ENCODE data around the gene GP2. TPM values are rescaled to one million over a fixed set of nuclear protein-coding genes. Genes with fewer than 3 reads are reported as not detected.

Gene GP2
- polyA plus RNA-seq, 1 of the 3 experiments (the other 2 are of a cell fraction), result not detected

GRCh38 chr16:20260215-20261009 is 66.9 kb downstream of the GP2 start:
- 36% methylated on average over 9 of the region's 11 CpGs for WGBS (ENCODE audit: low lambda C conversion rate)
- H3K36me3 ChIP-seq (replicated peaks in 1 of 2; ENCODE audit: control insufficient read depth in 1 of 2, insufficient read depth in 2 of 2, low read length in 1 of 2), result no peaks in the 10 kb centered on the region
- H3K27me3 ChIP-seq (ENCODE audit: insufficient read depth), result no peaks in the 10 kb centered on the region
- ChIA-PET POLR2A (no interaction called here), CTCF (interaction anchor here (1.7 kb wide), 1 partner anchor 40 kb away, joined by 7 read pairs; no protein-coding TSS in a partner anchor)
- no peak overlapping the region for H2AFZ ChIP-seq (ENCODE audit: low read depth)
- no peak overlapping the region for H3K4me2 ChIP-seq
- no peak overlapping the region for H3K4me3 ChIP-seq (ENCODE audit: low read depth in 2 of 2, low read length in 1 of 2)
- H3K9me2 ChIP-seq, result no peaks in the 10 kb centered on the region
- no peaks in the 10 kb centered on the region for H3K9me3 ChIP-seq
- no peak for DNase-seq
- no peak overlapping the region for H3K9ac ChIP-seq
- H3K27ac ChIP-seq (ENCODE audit: low read depth in 2 of 2, low read length in 1 of 2), result no peak overlapping the region
- no peaks in the 10 kb centered on the region for H3F3A ChIP-seq (replicated peaks; ENCODE audit: insufficient read depth)
- no peaks in the 10 kb centered on the region for H3K4me1 ChIP-seq (ENCODE audit: control insufficient read depth in 1 of 2, insufficient read depth in 2 of 2, low read depth in 1 of 2, low read length in 1 of 2)
- H4K20me1 ChIP-seq (ENCODE audit: insufficient read depth), result no peaks in the 10 kb centered on the region
- no peaks in the 10 kb centered on the region for H3K79me2 ChIP-seq (ENCODE audit: insufficient read depth)
- TF ChIP-seq FOSL2 (IDR thresholded peaks at IDR 0.05; ENCODE audit: borderline replicate concordance, low read depth), result no peak
- no peak for TF ChIP-seq CTCF (IDR thresholded peaks at IDR 0.05)
- no peak for TF ChIP-seq GABPA (IDR thresholded peaks at IDR 0.05; ENCODE audit: low read depth)
- no peak for TF ChIP-seq EP300 (IDR thresholded peaks at IDR 0.05; ENCODE audit: borderline replicate concordance in 1 of 2, low read depth in 1 of 2, low read length in 1 of 2)
- TF ChIP-seq POLR2AphosphoS5 (IDR thresholded peaks at IDR 0.05; ENCODE audit: low read depth, low read length), result no peak
- no peak for TF ChIP-seq USF1 (IDR thresholded peaks at IDR 0.05; ENCODE audit: borderline replicate concordance, low read depth)
- TF ChIP-seq FOXJ3 (CRISPR knock-in tag; IDR thresholded peaks at IDR 0.05), result no peak
- no peak for TF ChIP-seq RCOR1 (IDR thresholded peaks at IDR 0.05; ENCODE audit: low read length)
- TF ChIP-seq JUND (IDR thresholded peaks at IDR 0.05), result no peak
- TF ChIP-seq ZBTB33 (IDR thresholded peaks at IDR 0.05; ENCODE audit: borderline replicate concordance, low read depth), result no peak
- no peak for TF ChIP-seq SIN3A (IDR thresholded peaks at IDR 0.05; ENCODE audit: borderline replicate concordance, low read depth, low read length)
- no peak for TF ChIP-seq YY1 (IDR thresholded peaks at IDR 0.05; ENCODE audit: low read depth)
- TF ChIP-seq RXRA (IDR thresholded peaks at IDR 0.05; ENCODE audit: borderline replicate concordance, low read depth), result no peak
- TF ChIP-seq USF2 (IDR thresholded peaks at IDR 0.05; ENCODE audit: borderline replicate concordance, low read depth, low read length), result no peak
- no peak for TF ChIP-seq MAX (IDR thresholded peaks at IDR 0.05; ENCODE audit: low read depth)
- TF ChIP-seq NFIC (IDR thresholded peaks at IDR 0.05; ENCODE audit: borderline replicate concordance), result no peak

Other genes starting within 250 kb of the GP2 start
- gene UMOD, start 25.2 kb upstream of the GP2 start, polyA plus RNA-seq (2012; rRNA removed), result not detected in 2 replicates
- gene PDILT, start 77.2 kb upstream of the GP2 start, polyA plus RNA-seq (2012; rRNA removed), result not detected in 2 replicates
- not detected in 2 replicates for gene ACSM5, start 82.0 kb upstream of the GP2 start, polyA plus RNA-seq (2012; rRNA removed)
- not detected in 2 replicates for gene ACSM2A, start 124.0 kb upstream of the GP2 start, polyA plus RNA-seq (2012; rRNA removed)
- not detected in 2 replicates for gene ACSM2B, start 248.9 kb upstream of the GP2 start, polyA plus RNA-seq (2012; rRNA removed)

All from SK-N-SH (cell line).